ENCODE measurements around the gene AVEN.

DNA sequence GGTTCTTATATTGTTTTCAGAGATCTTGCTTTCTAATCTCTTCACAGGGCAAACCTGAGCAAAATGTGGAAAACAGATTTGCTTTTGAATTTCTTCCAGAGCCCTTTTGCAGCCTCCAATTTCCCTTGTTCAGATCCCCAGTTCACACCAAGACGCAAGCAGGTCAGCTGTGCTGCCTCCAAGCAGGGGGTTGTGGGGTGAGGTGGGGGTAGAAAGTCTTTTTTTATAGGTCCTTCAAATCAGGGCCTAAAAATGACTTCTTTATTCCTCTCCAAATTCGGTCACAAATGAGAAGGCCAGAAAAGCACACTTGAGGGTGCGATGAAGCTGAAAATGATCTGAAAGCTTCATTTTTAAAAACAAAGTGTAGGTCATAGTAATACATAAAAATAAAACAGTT, 26.3 kb upstream of the AVEN start:
- no peak for TF ChIP-seq EP300 (IDR thresholded peaks at IDR 0.05)
- TF ChIP-seq, protein P1, sequence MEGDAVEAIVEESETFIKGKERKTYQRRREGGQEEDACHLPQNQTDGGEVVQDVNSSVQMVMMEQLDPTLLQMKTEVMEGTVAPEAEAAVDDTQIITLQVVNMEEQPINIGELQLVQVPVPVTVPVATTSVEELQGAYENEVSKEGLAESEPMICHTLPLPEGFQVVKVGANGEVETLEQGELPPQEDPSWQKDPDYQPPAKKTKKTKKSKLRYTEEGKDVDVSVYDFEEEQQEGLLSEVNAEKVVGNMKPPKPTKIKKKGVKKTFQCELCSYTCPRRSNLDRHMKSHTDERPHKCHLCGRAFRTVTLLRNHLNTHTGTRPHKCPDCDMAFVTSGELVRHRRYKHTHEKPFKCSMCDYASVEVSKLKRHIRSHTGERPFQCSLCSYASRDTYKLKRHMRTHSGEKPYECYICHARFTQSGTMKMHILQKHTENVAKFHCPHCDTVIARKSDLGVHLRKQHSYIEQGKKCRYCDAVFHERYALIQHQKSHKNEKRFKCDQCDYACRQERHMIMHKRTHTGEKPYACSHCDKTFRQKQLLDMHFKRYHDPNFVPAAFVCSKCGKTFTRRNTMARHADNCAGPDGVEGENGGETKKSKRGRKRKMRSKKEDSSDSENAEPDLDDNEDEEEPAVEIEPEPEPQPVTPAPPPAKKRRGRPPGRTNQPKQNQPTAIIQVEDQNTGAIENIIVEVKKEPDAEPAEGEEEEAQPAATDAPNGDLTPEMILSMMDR (IDR thresholded peaks at IDR 0.05), result no peak
- TF ChIP-seq POLR2A (IDR thresholded peaks at IDR 0.05), result no peak
